Vagina (tissue), 2 donors: ENCODE measurements around the gene TSGA10IP.

Source experiments
- CTCF ChIP-seq, 3 experiments: fragments of 450-650 bp in 2 of 3; fragments of 200-600 bp in 1 of 3; sonication (generic) in 1 of 3; IDR thresholded peaks; one replicate each; pipeline ENCODE4 v1.5.1; 2017 to 2019; ENCODE audit warnings: antibody characterized with exemption in 3 of 3, mild to moderate bottlenecking in 2 of 3, moderate library complexity in 2 of 3
- POLR2A ChIP-seq, 2 donors: fragments of 450-650 bp; IDR thresholded peaks; one replicate each; pipeline ENCODE4 v1.6.1; 2017; ENCODE audit warnings: antibody characterized with exemption in 2 of 2, mild to moderate bottlenecking in 2 of 2, moderate library complexity in 2 of 2
- POLR2AphosphoS5 ChIP-seq, 2 donors: sonication (generic); formaldehyde crosslinking; IDR thresholded peaks; one replicate each; pipeline ENCODE4 v1.9.0; 2017; ENCODE audit warnings: antibody characterized with exemption in 2 of 2, mild to moderate bottlenecking in 2 of 2, low read depth in 1 of 2; ENCODE audit not compliant: insufficient read depth in 1 of 2

- no peak for TF ChIP-seq POLR2AphosphoS5 (IDR thresholded peaks at IDR 0.05; ENCODE audit: insufficient read depth in 1 of 2, low read depth in 1 of 2)
- TF ChIP-seq POLR2A (IDR thresholded peaks at IDR 0.05), result no peak
- TF ChIP-seq CTCF (IDR thresholded peaks at IDR 0.05), result no peak
Measured at GRCh38 chr11:65919573-65920371, 25.5 kb upstream of the TSGA10IP start.
